Left cardiac atrium (tissue), 4 donors: ENCODE measurements around the gene BCO1. TPM values are rescaled to one million over a fixed set of nuclear protein-coding genes. Genes with fewer than 3 reads are reported as not detected.
"Not testable (repeated sequence)": the region's sequence is repeated elsewhere in the genome, so short reads cannot be mapped to it uniquely, and the experiment has no call there.

ENCODE experiments used
- ATAC-seq, 2 donors: fragments of 200-7000 bp; cut with Tn5 transposase; one replicate each; pipeline ENCODE4 v1.9.1; 2020; ENCODE audit warnings: mild to moderate bottlenecking in 2 of 2, moderate library complexity in 2 of 2
- DNase-seq: peaks from one replicate; pipeline ENCODE4 v3.0.0-alpha.2; 2020
- intact Hi-C, 2 donors: fragments of 100-400 bp; cut with DNase I; formaldehyde crosslinking; loops; one replicate each; pipeline versions ENCODE4 v1.14.1 to v1.15.1; 2022 to 2023
- long read RNA-seq: library from polyadenylated mRNA; unstranded; transcript quantifications from one replicate; pipeline ENCODE4 v2.0.0, GENCODE V29; 2021
- total RNA-seq, 2 donors: library from RNA; stranded (reverse); fragmentation: NEBNext Ultra II Directional; extraction: Animal tissue kit (Norgen Biotek cat#: 25700); gene quantifications; one replicate each; pipeline ENCODE4 v1.2.1, GENCODE V29; 2021
- donor health status: DM: no; HTN: yes; CAD: no.
- donor health status: DM: no; HTN: yes; CAD: no; lungs with severe emphysema.
- donor health status: DM: yes; HTN: yes; CAD: no.
- donor health status: Dilated cardiomyopathy.

Gene BCO1
- under 1 TPM; 0.13 to 0.18 TPM for total RNA-seq
- long read RNA-seq, result 0 reads

- intact Hi-C loops, result no loop called here
- DNase-seq (no peak), ATAC-seq (peak; percentile 29 to 35)
Observed at GRCh38 chr16:81238296-81239011, at the start of gene BCO1. TSS of gene BCO1 (plus strand) at chr16:81238689. CDS start at chr16:81238909, 220 bp downstream.

GRCh38 chr16:81189100-81189664 lies 49.3 kb upstream of the BCO1 start:
- peak; percentile 84 for DNase-seq
- peak; percentile 92 to 94 for ATAC-seq
- intact Hi-C loops, result no loop called here

GRCh38 chr16:81190667-81191066 lies 47.8 kb upstream of the BCO1 start:
- intact Hi-C loops, result no loop called here
- DNase-seq (no peak), ATAC-seq (no peak)

GRCh38 chr16:81195885-81196534 lies 42.5 kb upstream of the BCO1 start:
- ATAC-seq (no peak), DNase-seq (no peak)
- intact Hi-C loops, result no loop called here

GRCh38 chr16:81198635-81199034 lies 39.9 kb upstream of the BCO1 start:
- ATAC-seq (peak in 1 of 2 donors; percentile 56), DNase-seq (no peak)
- intact Hi-C loops, result no loop called here

GRCh38 chr16:81201267-81201666 lies 37.2 kb upstream of the BCO1 start:
- DNase-seq, result no peak
- intact Hi-C loops, result loop anchor here in 1 of 2 donors (10.0 kb wide), 1 partner anchor 114 kb away; the partner anchor contains the start of gene GAN
- ATAC-seq, result peak; percentile 23 to 42

GRCh38 chr16:81204798-81205680 lies 33.5 kb upstream of the BCO1 start:
- intact Hi-C loops, result loop anchor here in 1 of 2 donors (10.0 kb wide), 1 partner anchor 110 kb away; the partner anchor contains the start of gene GAN
- DNase-seq (no peak), ATAC-seq (peak; percentile 57 to 64)

- DNase-seq (no peak), ATAC-seq (peak in 1 of 2 donors; percentile 39)
- intact Hi-C loops, result loop anchor here in 1 of 2 donors (10.0 kb wide), 1 partner anchor 108 kb away; the partner anchor contains the start of gene GAN
Observed at GRCh38 chr16:81207076-81207475, 31.4 kb upstream of the BCO1 start.

GRCh38 chr16:81210807-81211206 lies 27.7 kb upstream of the BCO1 start:
- ATAC-seq, result no peak
- intact Hi-C loops, result no loop called here
- DNase-seq, result no peak

GRCh38 chr16:81212830-81213465 lies 25.5 kb upstream of the BCO1 start:
- DNase-seq (no peak), ATAC-seq (no peak)
- intact Hi-C loops, result no loop called here

GRCh38 chr16:81214745-81215166 lies 23.7 kb upstream of the BCO1 start:
- ATAC-seq (peak in 1 of 2 donors; percentile 18), DNase-seq (no peak)
- intact Hi-C loops, result no loop called here

GRCh38 chr16:81216114-81216513 lies 22.4 kb upstream of the BCO1 start:
- DNase-seq (no peak), ATAC-seq (no peak)
- intact Hi-C loops, result no loop called here

- ATAC-seq (no peak), DNase-seq (no peak)
- intact Hi-C loops, result no loop called here
Observed at GRCh38 chr16:81216706-81217105, 21.8 kb upstream of the BCO1 start.

GRCh38 chr16:81219151-81219550 lies 19.3 kb upstream of the BCO1 start:
- ATAC-seq, result no peak
- no peak for DNase-seq
- intact Hi-C loops, result no loop called here

GRCh38 chr16:81220349-81220748 lies 18.1 kb upstream of the BCO1 start:
- intact Hi-C loops, result no loop called here
- DNase-seq (no peak), ATAC-seq (no peak)

- DNase-seq (no peak), ATAC-seq (no peak)
- intact Hi-C loops, result no loop called here
Observed at GRCh38 chr16:81221731-81222130, 16.8 kb upstream of the BCO1 start.

GRCh38 chr16:81224824-81225223 lies 13.7 kb upstream of the BCO1 start:
- DNase-seq (no peak), ATAC-seq (no peak)
- intact Hi-C loops, result no loop called here

- intact Hi-C loops, DNase-seq, ATAC-seq: not testable (repeated sequence)
Observed at GRCh38 chr16:81225697-81226096, 12.8 kb upstream of the BCO1 start.

GRCh38 chr16:81227785-81228184 lies 10.7 kb upstream of the BCO1 start:
- intact Hi-C loops, result no loop called here
- no peak for ATAC-seq
- DNase-seq, result no peak
